Keratinocyte (primary cell): ENCODE measurements around the gene COL8A1.

Experiments
- EZH2 ChIP-seq: IDR thresholded peaks from one replicate; pipeline ENCODE4 v1.6.1; 2012; ENCODE audit warnings: inconsistent platforms, mild to moderate bottlenecking, low read length, moderate library complexity
- TF ChIP-seq, protein P1 (sequence below), 3 experiments: IDR thresholded peaks in 1 of 3; conservative IDR thresholded peaks in 1 of 3; optimal IDR thresholded peaks in 1 of 3; 2 replicates in 2 of 3; 3 replicates in 1 of 3; pipeline versions ENCODE3 to v1.5.1; 2011; ENCODE audit warnings: low read length in 3 of 3, mild to moderate bottlenecking in 3 of 3, moderate library complexity in 2 of 3, control low read depth in 1 of 3, inconsistent platforms in 1 of 3; ENCODE audit not compliant: insufficient read depth in 2 of 3; ENCODE audit errors: extremely low read depth in 1 of 3

DNA sequence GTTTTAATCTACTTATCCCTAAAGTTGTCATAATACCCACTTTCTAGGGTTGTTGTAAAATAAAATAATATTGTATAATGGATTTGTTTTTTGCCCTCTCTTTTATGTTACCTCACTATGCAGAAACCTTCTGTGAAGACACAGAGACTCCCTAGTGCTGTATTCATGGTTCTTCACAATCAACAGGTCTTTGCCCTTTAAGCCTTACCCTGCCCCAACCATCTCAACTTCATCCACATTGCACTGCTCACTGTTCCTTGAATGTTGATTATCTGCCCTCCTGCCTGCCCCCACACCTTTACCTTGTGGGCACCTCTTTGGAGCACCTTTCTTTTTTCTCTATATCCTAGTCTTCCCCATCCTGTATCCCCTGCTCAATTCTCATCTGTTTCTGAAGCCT, 200.4 kb downstream of the COL8A1 start:
- no peak for TF ChIP-seq EZH2
- TF ChIP-seq, protein P1, sequence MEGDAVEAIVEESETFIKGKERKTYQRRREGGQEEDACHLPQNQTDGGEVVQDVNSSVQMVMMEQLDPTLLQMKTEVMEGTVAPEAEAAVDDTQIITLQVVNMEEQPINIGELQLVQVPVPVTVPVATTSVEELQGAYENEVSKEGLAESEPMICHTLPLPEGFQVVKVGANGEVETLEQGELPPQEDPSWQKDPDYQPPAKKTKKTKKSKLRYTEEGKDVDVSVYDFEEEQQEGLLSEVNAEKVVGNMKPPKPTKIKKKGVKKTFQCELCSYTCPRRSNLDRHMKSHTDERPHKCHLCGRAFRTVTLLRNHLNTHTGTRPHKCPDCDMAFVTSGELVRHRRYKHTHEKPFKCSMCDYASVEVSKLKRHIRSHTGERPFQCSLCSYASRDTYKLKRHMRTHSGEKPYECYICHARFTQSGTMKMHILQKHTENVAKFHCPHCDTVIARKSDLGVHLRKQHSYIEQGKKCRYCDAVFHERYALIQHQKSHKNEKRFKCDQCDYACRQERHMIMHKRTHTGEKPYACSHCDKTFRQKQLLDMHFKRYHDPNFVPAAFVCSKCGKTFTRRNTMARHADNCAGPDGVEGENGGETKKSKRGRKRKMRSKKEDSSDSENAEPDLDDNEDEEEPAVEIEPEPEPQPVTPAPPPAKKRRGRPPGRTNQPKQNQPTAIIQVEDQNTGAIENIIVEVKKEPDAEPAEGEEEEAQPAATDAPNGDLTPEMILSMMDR (optimal IDR thresholded peaks at IDR 0.05 in 1 of 3, IDR thresholded peaks at IDR 0.05 in 1 of 3, conservative IDR thresholded peaks at IDR 0.05 in 1 of 3; ENCODE audit: extremely low read depth in 1 of 3, insufficient read depth in 2 of 3, low read length in 3 of 3): no peak
